ENCODE measurements around the gene CNEP1R1. TPM values are rescaled to one million over a fixed set of nuclear protein-coding genes. Genes with fewer than 3 reads are reported as not detected.

CNEP1R1 gene
- total RNA-seq, 1 experiment from 2014 or later, result 18.5 TPM

- no peak overlapping the region for H3K4me3 Mint-ChIP-seq
- H2BK20ac ChIP-seq (ENCODE audit: low read depth, low read length, poor library complexity, severe bottlenecking), result no peak overlapping the region
- no peak overlapping the region for H3K27ac Mint-ChIP-seq
- H3K79me1 ChIP-seq (ENCODE audit: insufficient read depth, low read depth, low read length, poor library complexity, severe bottlenecking), result no peaks in the 10 kb centered on the region
- no peak overlapping the region for H2BK5ac ChIP-seq (ENCODE audit: insufficient read length, low read length)
- no peak overlapping the region for H3K4me2 ChIP-seq (ENCODE audit: insufficient read depth, insufficient read length, low read length)
- H3K4ac ChIP-seq (ENCODE audit: low read depth, low read length), result no peak overlapping the region
- H3K79me2 ChIP-seq (ENCODE audit: insufficient read depth, low read length), result no peaks in the 10 kb centered on the region
- H4K8ac ChIP-seq (replicated peaks; ENCODE audit: insufficient read length, low read depth, low read length), result no peak overlapping the region
- H3K9ac ChIP-seq (ENCODE audit: extremely low read depth, insufficient read length, low read length), result no peak overlapping the region
- H3K27me3 ChIP-seq (ENCODE audit: insufficient read depth, low read length), result no peaks in the 10 kb centered on the region
- H3K4me1 ChIP-seq (ENCODE audit: insufficient read depth, low read length), result no peaks in the 10 kb centered on the region; the same call in 1 of the 2 replicates
- no peak overlapping the region for H4K5ac ChIP-seq (ENCODE audit: insufficient read length, low read depth, low read length)
- no peaks in the 10 kb centered on the region for H3K36me3 Mint-ChIP-seq (ENCODE audit: insufficient read depth in 1 of 3, low read depth in 3 of 3)
- H3K27me3 Mint-ChIP-seq (ENCODE audit: low read depth), result peaks cover 13% of the 10 kb centered on the region
- DNase-seq, result no peak
- no peak overlapping the region for H4K91ac ChIP-seq (ENCODE audit: insufficient read length, low read depth, low read length)
- H4K20me1 ChIP-seq (ENCODE audit: control insufficient read depth, insufficient read depth, insufficient read length), result no peaks in the 10 kb centered on the region
- no CpG with 5 or more reads among the region's 1 CpG for WGBS (ENCODE audit: extremely low coverage, insufficient read length, low lambda C conversion rate)
- no peak overlapping the region for H2BK15ac ChIP-seq (ENCODE audit: low read depth, low read length)
- no peak overlapping the region for H2BK12ac ChIP-seq (ENCODE audit: insufficient read length, low read depth, low read length)
- H3K4me1 Mint-ChIP-seq, result peaks cover 2 to 4% of the 10 kb centered on the region in 2 experiments; a peak in 3 of 4 replicates
- no peak for TF ChIP-seq CTCF (conservative IDR thresholded peaks at IDR 0.05)
- no peak overlapping the region for H2AK5ac ChIP-seq (ENCODE audit: insufficient read length, low read length)
- H3K23ac ChIP-seq (ENCODE audit: insufficient read length, low read depth, low read length), result no peak overlapping the region
- no peak overlapping the region for H3T11ph ChIP-seq (ENCODE audit: low read length)
- no peaks in the 10 kb centered on the region for H3K23me2 ChIP-seq (ENCODE audit: insufficient read length, low read depth, low read length, poor library complexity, severe bottlenecking)
- H2AFZ ChIP-seq (ENCODE audit: low read length), result no peak overlapping the region
- no peak overlapping the region for H2BK120ac ChIP-seq (ENCODE audit: low read depth, low read length, poor library complexity, severe bottlenecking)
- no peaks in the 10 kb centered on the region for H3K9me3 ChIP-seq (ENCODE audit: control insufficient read depth, low read depth, low read length)
- no peak overlapping the region for H3K18ac ChIP-seq (ENCODE audit: insufficient read length, low read depth, low read length)
- H3K56ac ChIP-seq (ENCODE audit: insufficient read length, low read depth, low read length), result no peak overlapping the region
- H3K9me3 Mint-ChIP-seq, result no peaks in the 10 kb centered on the region
- H3K27ac ChIP-seq (ENCODE audit: insufficient read length, low read depth, low read length), result no peak overlapping the region
- H3K14ac ChIP-seq (ENCODE audit: insufficient read depth, low read length), result no peak overlapping the region
These were observed 31.4 kb upstream of the CNEP1R1 start for GRCh38 chr16:49993579-49993978.

All from H9 (cell line).